Stimulated activated CD4-positive, alpha-beta T cell treated with anti-CD3 and anti-CD28 coated beads, Interleukin-2, amount 100 ng/mL, for 24 hours (primary cell): ENCODE results near the gene ZNF385C.

Experiments
- DNase-seq, 2 donors: peaks; one replicate each; pipeline ENCODE4 v3.0.0-alpha.2; 2020

ZNF385C gene

DNA sequence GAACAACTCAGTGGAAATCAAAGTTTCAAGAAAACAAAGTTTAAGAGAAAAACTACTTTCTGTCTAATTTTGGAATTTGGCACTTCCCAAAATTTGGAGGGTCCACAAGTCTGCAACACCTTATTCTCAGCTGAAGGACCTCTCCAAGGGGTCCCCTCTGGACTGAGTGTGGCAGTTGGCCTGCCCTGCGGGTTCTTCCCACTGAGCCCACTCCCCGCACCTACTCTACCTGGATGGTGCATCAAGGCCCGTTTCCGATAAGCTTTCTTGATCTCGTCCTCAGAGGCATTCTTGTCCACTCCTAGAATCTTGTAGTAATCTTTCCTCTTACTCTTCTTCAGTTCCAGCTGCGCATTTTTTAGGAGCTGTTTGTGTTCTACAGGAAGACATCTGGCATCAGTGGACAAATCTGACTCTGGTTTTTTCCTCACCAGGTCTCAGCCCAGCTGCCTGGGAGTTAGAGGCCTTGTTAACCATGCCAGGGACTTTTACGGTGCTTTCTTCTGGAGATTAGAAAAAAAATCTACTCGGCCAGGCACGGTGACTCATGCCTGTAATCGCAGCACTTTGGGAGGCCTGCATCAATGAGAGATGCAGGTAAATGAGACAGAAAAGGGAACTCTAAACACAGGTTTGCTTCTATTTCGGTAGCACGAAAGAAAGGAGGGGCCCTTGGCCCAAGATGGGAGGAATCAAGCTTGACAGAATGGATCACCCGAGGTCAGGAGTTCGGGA, 116.1 kb downstream of the ZNF385C start:
- DNase-seq: no peak

DNA sequence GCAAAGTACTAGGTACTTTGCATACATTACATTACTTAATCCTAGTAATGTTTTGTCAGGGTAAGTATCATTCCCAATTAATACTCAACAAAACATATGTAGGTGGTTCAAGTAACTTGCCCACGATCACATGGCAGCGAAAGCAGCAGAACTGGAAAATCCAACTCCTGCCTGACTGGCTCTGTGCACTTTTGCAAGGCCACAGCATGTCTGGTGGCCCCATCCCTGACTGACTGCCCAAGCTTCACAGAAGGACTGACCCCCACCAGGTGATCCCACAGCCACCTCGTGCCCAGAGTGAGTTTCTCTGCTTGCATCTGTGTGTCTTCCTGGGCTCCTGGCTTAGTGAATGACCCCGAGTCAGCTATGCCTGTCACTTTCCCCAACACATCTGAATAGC, 120.3 kb downstream of the ZNF385C start:
- no peak for DNase-seq

DNA sequence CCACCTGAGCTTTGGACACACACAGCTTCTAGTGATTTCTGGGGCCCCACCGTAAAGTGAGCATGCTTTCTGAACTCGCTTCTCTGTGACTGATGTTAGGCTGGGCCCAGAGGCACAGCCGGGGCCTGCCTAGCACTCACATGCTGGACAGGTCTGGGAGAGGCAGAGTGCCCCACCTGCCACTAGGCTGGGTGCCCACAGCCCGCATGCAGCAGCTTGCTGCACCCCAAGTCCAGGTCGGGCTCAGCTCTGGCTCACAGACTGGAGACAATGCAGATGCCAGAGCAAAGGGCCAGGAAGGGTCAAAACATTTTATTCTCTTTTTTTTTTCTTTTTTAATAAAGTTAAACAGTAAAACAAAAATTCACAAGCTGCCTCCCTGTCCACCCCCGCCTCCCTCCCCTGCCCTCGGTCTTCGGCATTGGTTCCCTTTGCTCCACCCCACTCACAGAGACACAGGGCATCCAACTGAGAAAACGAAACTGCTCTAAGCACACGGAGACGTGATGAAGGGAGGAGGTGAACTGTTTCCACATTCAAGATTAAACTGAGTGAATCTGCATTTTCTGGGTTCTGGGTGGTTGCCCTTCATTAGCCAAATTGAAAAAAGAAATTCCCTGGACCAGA, 122.0 kb downstream of the ZNF385C start:
- no peak for DNase-seq
